Memory B cell (primary cell): Measurements from ENCODE around the gene CNOT6L.
"Not testable (repeated sequence)": the region's sequence is repeated elsewhere in the genome, so short reads cannot be mapped to it uniquely, and the experiment has no call there.

ENCODE experiments used
- ATAC-seq: fragments of 150-1000 bp; cut with Tn5 transposase; 2 replicates; pipeline ENCODE4 v1.10.0; 2021; ENCODE audit warnings: low read depth, mild to moderate bottlenecking, moderate library complexity
- DNase-seq, 2 donors: peaks; one replicate each; pipeline ENCODE4 v3.0.0; 2022; ENCODE audit warnings: low spot score in 2 of 2
- H3K27ac Mint-ChIP-seq: one replicate; pipeline ENCODE4 v1.8.0; 2022; ENCODE audit warnings: mild to moderate bottlenecking, moderate library complexity, mixed read lengths
- H3K27me3 Mint-ChIP-seq: one replicate; pipeline ENCODE4 v1.8.0; 2022; ENCODE audit warnings: mixed read lengths
- H3K36me3 Mint-ChIP-seq: one replicate; pipeline ENCODE4 v1.8.0; 2022; ENCODE audit warnings: mild to moderate bottlenecking, mixed read lengths
- H3K4me1 Mint-ChIP-seq: one replicate; pipeline ENCODE4 v1.8.0; 2022; ENCODE audit warnings: mixed read lengths
- H3K4me3 Mint-ChIP-seq: one replicate; pipeline ENCODE4 v1.8.0; 2022; ENCODE audit warnings: mild to moderate bottlenecking, moderate library complexity, mixed read lengths
- H3K9me3 Mint-ChIP-seq: one replicate; pipeline ENCODE4 v1.8.0; 2022; ENCODE audit warnings: mixed read lengths

Gene CNOT6L

GRCh38 chr4:77782102-77782835, 36.9 kb downstream of the CNOT6L start:
- no peaks in the 10 kb centered on the region for H3K9me3 Mint-ChIP-seq
- peaks cover 38% of the 10 kb centered on the region for H3K4me1 Mint-ChIP-seq
- DNase-seq (no peak), ATAC-seq (no peak)
- H3K27ac Mint-ChIP-seq, result no peak overlapping the region
- H3K4me3 Mint-ChIP-seq, result no peak overlapping the region
- no peaks in the 10 kb centered on the region for H3K27me3 Mint-ChIP-seq
- H3K36me3 Mint-ChIP-seq, result peaks cover 14% of the 10 kb centered on the region

DNA sequence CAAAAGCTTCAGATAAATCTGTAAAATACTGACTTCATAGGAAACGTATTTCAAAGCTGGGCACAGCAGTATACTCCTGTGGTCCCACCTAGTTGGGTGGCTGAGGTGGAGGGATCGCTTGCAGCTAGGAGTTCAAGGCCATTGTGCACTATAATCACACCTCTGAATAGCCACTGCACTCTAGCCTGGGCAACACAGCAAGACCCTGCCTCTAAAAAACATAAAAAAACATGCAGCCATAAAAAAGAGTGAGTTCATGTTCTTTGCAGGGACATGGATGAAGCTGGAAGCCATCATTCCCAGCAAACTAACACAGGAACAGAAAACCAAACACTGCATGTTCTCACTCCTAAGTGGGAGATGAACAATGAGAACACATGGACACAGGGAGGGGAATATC, 38.4 kb downstream of the CNOT6L start:
- not testable (repeated sequence) for ATAC-seq, H3K9me3 Mint-ChIP-seq, DNase-seq, H3K4me3 Mint-ChIP-seq, H3K27me3 Mint-ChIP-seq
- peak overlapping the region; percentile 12 for H3K27ac Mint-ChIP-seq
- H3K36me3 Mint-ChIP-seq, result peaks cover 11% of the 10 kb centered on the region
- H3K4me1 Mint-ChIP-seq, result peaks cover 37% of the 10 kb centered on the region

- Mint-ChIP-seq H3K27me3 (no peaks in the 10 kb centered on the region), H3K27ac (peak overlapping the region; percentile 63), H3K9me3 (no peaks in the 10 kb centered on the region), H3K36me3 (peaks cover 15% of the 10 kb centered on the region), H3K4me3 (no peak overlapping the region), H3K4me1 (peaks cover 22% of the 10 kb centered on the region)
- DNase-seq, result no peak
- ATAC-seq, result no peak
These were observed 41.9 kb downstream of the CNOT6L start for GRCh38 chr4:77777135-77777807.

DNA sequence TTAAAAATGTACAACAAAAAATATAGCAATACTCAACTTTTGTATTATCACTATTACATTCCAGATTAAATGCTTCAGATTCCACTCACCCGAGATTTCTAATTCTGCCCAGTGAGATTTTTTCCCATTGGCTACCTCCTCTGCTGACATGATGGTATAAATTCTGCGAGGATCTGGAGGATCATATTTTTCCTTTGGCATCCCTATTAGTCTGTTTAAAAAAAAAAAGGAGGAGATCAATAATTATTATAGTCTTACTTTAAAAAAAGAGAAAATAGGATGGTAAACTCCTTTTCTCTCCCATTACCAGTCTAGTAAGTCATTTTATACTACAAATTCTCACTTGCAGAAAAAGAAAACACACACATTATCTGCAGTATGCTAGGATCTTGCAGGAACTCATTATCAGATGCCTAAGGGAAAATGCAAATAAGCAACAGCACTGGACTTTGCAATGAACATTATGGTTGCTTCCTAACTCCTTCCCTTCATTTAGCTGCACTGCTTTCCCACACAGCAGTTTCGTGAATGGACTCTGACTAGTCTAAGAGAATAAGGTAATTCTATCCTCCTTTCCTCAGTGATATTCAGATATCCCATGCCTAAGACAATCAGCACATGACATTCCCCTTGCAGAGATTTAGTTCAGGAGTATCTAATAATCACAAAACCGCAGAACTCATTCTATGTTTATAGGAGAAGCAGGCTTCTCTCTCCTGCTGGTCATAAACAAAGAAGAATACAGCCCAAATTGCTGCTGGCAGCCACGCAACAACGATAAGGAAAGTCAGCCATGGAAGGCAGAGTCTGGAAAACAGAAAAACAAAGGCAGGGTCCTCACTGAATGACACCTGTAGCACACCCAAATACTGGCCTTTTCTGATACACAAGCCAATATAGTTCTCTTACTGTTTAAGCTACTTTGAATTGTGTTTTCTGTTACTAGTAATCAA, 42.7 kb downstream of the CNOT6L start:
- Mint-ChIP-seq H3K27me3 (no peaks in the 10 kb centered on the region), H3K4me3 (no peak overlapping the region), H3K9me3 (no peaks in the 10 kb centered on the region)

DNA sequence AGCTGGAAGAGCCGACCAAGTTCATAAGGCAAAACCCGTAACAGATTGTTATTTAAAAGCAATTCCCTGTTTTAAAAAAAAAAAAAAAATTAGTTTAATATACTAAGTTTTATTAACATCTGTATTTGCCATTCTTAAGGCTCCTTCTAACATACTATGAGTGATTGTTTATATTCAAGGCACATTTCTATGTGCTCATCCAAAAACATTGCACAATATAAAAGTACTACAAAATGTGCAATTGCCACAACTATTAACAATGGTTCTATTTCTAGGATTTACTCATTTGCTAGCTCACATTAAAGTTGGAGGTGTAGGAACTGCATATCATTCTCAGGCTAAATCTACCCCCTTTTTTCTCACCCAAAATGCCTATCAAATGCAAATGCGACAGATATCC, 46.1 kb downstream of the CNOT6L start:
- Mint-ChIP-seq H3K9me3 (no peaks in the 10 kb centered on the region), H3K4me1 (peaks cover 7% of the 10 kb centered on the region), H3K27ac (no peak overlapping the region), H3K4me3 (no peak overlapping the region), H3K36me3 (peaks cover 27% of the 10 kb centered on the region), H3K27me3 (no peaks in the 10 kb centered on the region)
- ATAC-seq (no peak), DNase-seq (no peak)

More for the DNA sequence above, 42.7 kb downstream of the CNOT6L start:
- ATAC-seq (no peak), DNase-seq (no peak)
- Mint-ChIP-seq H3K27ac (peak overlapping the region; percentile 63), H3K4me1 (peaks cover 15% of the 10 kb centered on the region), H3K36me3 (peaks cover 15% of the 10 kb centered on the region)

DNA sequence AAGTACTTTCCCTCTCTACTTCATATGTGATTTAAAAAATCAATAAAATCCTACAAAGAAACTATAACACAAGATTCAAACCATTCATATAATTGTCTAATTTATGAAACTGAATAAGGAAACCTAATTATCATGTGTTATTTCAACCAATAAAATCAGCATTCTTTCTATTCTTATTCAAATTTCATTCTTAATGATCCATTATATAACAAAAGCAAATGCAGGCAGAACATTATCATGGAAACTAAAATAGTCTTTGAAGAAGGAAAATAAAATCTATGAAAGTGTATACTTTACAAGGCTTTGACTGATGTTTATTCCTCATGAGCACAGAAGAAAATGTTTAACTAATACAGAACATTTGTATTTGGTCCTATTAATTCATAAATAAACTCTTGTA, 47.6 kb downstream of the CNOT6L start:
- H3K27ac Mint-ChIP-seq, result no peak overlapping the region
- peaks cover 2% of the 10 kb centered on the region for H3K4me1 Mint-ChIP-seq
- no peaks in the 10 kb centered on the region for H3K9me3 Mint-ChIP-seq
- no peak overlapping the region for H3K4me3 Mint-ChIP-seq
- ATAC-seq (no peak), DNase-seq (no peak)
- H3K36me3 Mint-ChIP-seq, result peaks cover 32% of the 10 kb centered on the region
- H3K27me3 Mint-ChIP-seq, result no peaks in the 10 kb centered on the region

- Mint-ChIP-seq H3K27me3 (no peaks in the 10 kb centered on the region), H3K4me1 (no peaks in the 10 kb centered on the region), H3K9me3 (peaks cover 7% of the 10 kb centered on the region), H3K36me3 (peaks cover 47% of the 10 kb centered on the region), H3K27ac (no peak overlapping the region), H3K4me3 (no peak overlapping the region)
- DNase-seq (no peak), ATAC-seq (no peak)
These were observed 53.4 kb downstream of the CNOT6L start for GRCh38 chr4:77765720-77766119.

- Mint-ChIP-seq H3K27ac (no peak overlapping the region), H3K4me3 (no peak overlapping the region), H3K9me3 (peaks cover 7% of the 10 kb centered on the region), H3K27me3 (no peaks in the 10 kb centered on the region), H3K36me3 (peaks cover 52% of the 10 kb centered on the region), H3K4me1 (peaks cover 4% of the 10 kb centered on the region)
- ATAC-seq (no peak), DNase-seq (no peak)
These were observed 56.6 kb downstream of the CNOT6L start for GRCh38 chr4:77762531-77762930.

GRCh38 chr4:77761595-77761994, 57.6 kb downstream of the CNOT6L start:
- ATAC-seq (no peak), DNase-seq (no peak)
- peaks cover 47% of the 10 kb centered on the region for H3K36me3 Mint-ChIP-seq
- H3K27ac Mint-ChIP-seq, result no peak overlapping the region
- H3K4me3 Mint-ChIP-seq, result no peak overlapping the region
- peaks cover 4% of the 10 kb centered on the region for H3K4me1 Mint-ChIP-seq
- H3K9me3 Mint-ChIP-seq, result peaks cover 7% of the 10 kb centered on the region
- H3K27me3 Mint-ChIP-seq, result no peaks in the 10 kb centered on the region

- peak overlapping the region; percentile 84 for H3K27ac Mint-ChIP-seq
- H3K4me3 Mint-ChIP-seq, result no peak overlapping the region
- H3K4me1 Mint-ChIP-seq, result peaks cover 4% of the 10 kb centered on the region
- ATAC-seq (no peak), DNase-seq (no peak)
- no peaks in the 10 kb centered on the region for H3K27me3 Mint-ChIP-seq
- peaks cover 45% of the 10 kb centered on the region for H3K36me3 Mint-ChIP-seq
- peaks cover 7% of the 10 kb centered on the region for H3K9me3 Mint-ChIP-seq
These were observed 60.4 kb downstream of the CNOT6L start for GRCh38 chr4:77758804-77759203.

DNA sequence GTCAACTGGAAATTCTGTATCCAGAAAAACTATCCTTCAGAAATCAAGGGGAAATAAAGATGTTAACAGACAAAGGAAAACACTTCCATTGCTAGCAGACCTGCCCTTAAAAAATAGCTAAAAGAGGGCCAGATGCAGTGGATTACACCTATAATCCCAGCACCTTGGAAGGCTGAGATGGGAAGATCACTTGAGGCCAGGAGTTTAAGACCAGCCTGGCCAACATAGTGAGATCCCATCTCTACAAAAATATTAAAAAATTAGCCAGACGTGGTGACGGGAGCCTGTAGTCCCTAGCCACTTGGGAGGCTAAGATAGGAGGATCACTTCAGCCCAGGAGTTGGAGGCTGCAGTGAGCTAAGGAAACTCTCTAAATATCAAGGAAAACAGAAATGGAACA, 67.4 kb downstream of the CNOT6L start:
- Mint-ChIP-seq H3K9me3 (no peaks in the 10 kb centered on the region), H3K27ac (no peak overlapping the region), H3K27me3 (no peaks in the 10 kb centered on the region), H3K4me3 (no peak overlapping the region), H3K4me1 (peaks cover 2% of the 10 kb centered on the region), H3K36me3 (peaks cover 31% of the 10 kb centered on the region)
- no peak for DNase-seq
- ATAC-seq, result no peak

GRCh38 chr4:77745792-77746191, 73.4 kb downstream of the CNOT6L start:
- no peak overlapping the region for H3K27ac Mint-ChIP-seq

GRCh38 chr4:77742054-77742453, 77.1 kb downstream of the CNOT6L start:
- H3K4me1 Mint-ChIP-seq, result peaks cover 4% of the 10 kb centered on the region
- H3K27me3 Mint-ChIP-seq, result no peaks in the 10 kb centered on the region
- no peak overlapping the region for H3K27ac Mint-ChIP-seq
- peaks cover 20% of the 10 kb centered on the region for H3K36me3 Mint-ChIP-seq
- no peak for DNase-seq
- H3K9me3 Mint-ChIP-seq, result no peaks in the 10 kb centered on the region
- no peak overlapping the region for H3K4me3 Mint-ChIP-seq
- ATAC-seq, result no peak

More at GRCh38 chr4:77745792-77746191, 73.4 kb downstream of the CNOT6L start:
- DNase-seq, result no peak
- H3K4me3 Mint-ChIP-seq, result no peak overlapping the region
- no peak for ATAC-seq
- H3K4me1 Mint-ChIP-seq, result peaks cover 6% of the 10 kb centered on the region
- peaks cover 18% of the 10 kb centered on the region for H3K36me3 Mint-ChIP-seq
- H3K9me3 Mint-ChIP-seq, result no peaks in the 10 kb centered on the region
- H3K27me3 Mint-ChIP-seq, result no peaks in the 10 kb centered on the region

GRCh38 chr4:77740480-77740879, 78.7 kb downstream of the CNOT6L start:
- ATAC-seq, result no peak
- H3K4me1 Mint-ChIP-seq, result peaks cover 14% of the 10 kb centered on the region
- H3K27ac Mint-ChIP-seq, result no peak overlapping the region
- H3K4me3 Mint-ChIP-seq, result no peak overlapping the region
- peaks cover 23% of the 10 kb centered on the region for H3K36me3 Mint-ChIP-seq
- H3K27me3 Mint-ChIP-seq, result no peaks in the 10 kb centered on the region
- H3K9me3 Mint-ChIP-seq, result no peaks in the 10 kb centered on the region
- DNase-seq, result no peak
